NCI-H345 treated with DMSO at 0.1 percent for 48 hours (cell line): ENCODE data around the gene NUP42.
A peak's percentile ranks its signal among the peaks of the same experiment; 100 is the strongest.
"Not testable (repeated sequence)": the region's sequence is repeated elsewhere in the genome, so short reads cannot be mapped to it uniquely, and the experiment has no call there.

Experiments
- DNase-seq: peaks from one replicate; lab custom pipeline; 2025; ENCODE audit not compliant: unreplicated experiment; lab: John Stamatoyannopoulos, UW

The NUP42 gene

GRCh38 chr7:23181684-23182553 is at the start of gene NUP42:
NUP42 (plus strand) TSS chr7:23182048; CDS start chr7:23182086, 38 bp downstream.
- DNase-seq, result peak; percentile 94

GRCh38 chr7:23133797-23134196 is 48.1 kb upstream of the NUP42 start:
- DNase-seq, result no peak

GRCh38 chr7:23135755-23136154 is 46.1 kb upstream of the NUP42 start:
- no peak for DNase-seq

- no peak for DNase-seq
Measured at GRCh38 chr7:23136216-23136615, 45.6 kb upstream of the NUP42 start.

- no peak for DNase-seq
Measured at GRCh38 chr7:23157679-23158078, 24.2 kb upstream of the NUP42 start.

- DNase-seq, result no peak
Measured at GRCh38 chr7:23158546-23158945, 23.3 kb upstream of the NUP42 start.

- no peak for DNase-seq
Measured at GRCh38 chr7:23161482-23161881, 20.4 kb upstream of the NUP42 start.

- DNase-seq, result no peak
Measured at GRCh38 chr7:23164846-23165245, 17.0 kb upstream of the NUP42 start.

GRCh38 chr7:23165316-23165715 is 16.5 kb upstream of the NUP42 start:
- DNase-seq, result no peak

GRCh38 chr7:23167691-23168090 is 14.2 kb upstream of the NUP42 start:
- no peak for DNase-seq

GRCh38 chr7:23168111-23168885 is 13.6 kb upstream of the NUP42 start:
- no peak for DNase-seq

GRCh38 chr7:23175938-23176337 is 5.9 kb upstream of the NUP42 start:
- no peak for DNase-seq

GRCh38 chr7:23183279-23184012 is 1.6 kb downstream of the NUP42 start:
- DNase-seq, result no peak

GRCh38 chr7:23184291-23184690 is 2.4 kb downstream of the NUP42 start:
- no peak for DNase-seq

GRCh38 chr7:23184709-23185359 is 3.0 kb downstream of the NUP42 start:
- no peak for DNase-seq

- DNase-seq, result no peak
Measured at GRCh38 chr7:23185980-23186379, 4.1 kb downstream of the NUP42 start.

GRCh38 chr7:23191022-23191421 is 9.2 kb downstream of the NUP42 start:
- no peak for DNase-seq

GRCh38 chr7:23193650-23194227 is 11.9 kb downstream of the NUP42 start:
- not testable (repeated sequence) for DNase-seq

GRCh38 chr7:23196306-23196705 is 14.5 kb downstream of the NUP42 start:
- DNase-seq, result no peak

- DNase-seq, result not testable (repeated sequence)
Measured at GRCh38 chr7:23197745-23198144, 15.9 kb downstream of the NUP42 start.

- DNase-seq, result no peak
Measured at GRCh38 chr7:23200331-23200730, 18.5 kb downstream of the NUP42 start.
